Liver (tissue), 3 donors: ENCODE results near the gene LMX1B.

Source experiments
- ATF3 ChIP-seq: IDR thresholded peaks from 2 replicates; pipeline ENCODE4 v1.6.1; 2016; ENCODE audit warnings: antibody characterized with exemption
- CTCF ChIP-seq: fragments of 150-350 bp; IDR thresholded peaks from 2 replicates; pipeline ENCODE4 v1.5.1; 2017; ENCODE audit warnings: improper control_type of control experiment, low read depth, low read length; ENCODE audit not compliant: missing input control
- FOXA1 ChIP-seq: IDR thresholded peaks from 2 replicates; pipeline ENCODE4 v1.6.1; 2016; ENCODE audit warnings: antibody characterized with exemption
- FOXA2 ChIP-seq: IDR thresholded peaks from 2 replicates; pipeline ENCODE4 v1.6.1; 2016; ENCODE audit warnings: antibody characterized with exemption
- GABPA ChIP-seq, 2 donors: IDR thresholded peaks in 1 of 2; conservative IDR thresholded peaks in 1 of 2; 2 replicates each; pipeline ENCODE4 v1.6.1; 2016; ENCODE audit warnings: antibody characterized with exemption in 2 of 2, mild to moderate bottlenecking in 1 of 2, moderate library complexity in 1 of 2
- JUND ChIP-seq, 2 donors: IDR thresholded peaks; 2 replicates each; pipeline ENCODE4 v1.6.1; 2016; ENCODE audit warnings: antibody characterized with exemption in 2 of 2
- MAX ChIP-seq: IDR thresholded peaks from 2 replicates; pipeline ENCODE4 v1.6.1; 2016; ENCODE audit warnings: antibody characterized with exemption
- RAD21 ChIP-seq, 2 donors: IDR thresholded peaks; 2 replicates each; pipeline ENCODE4 v1.6.1; 2016; ENCODE audit warnings: antibody characterized with exemption in 2 of 2, mild to moderate bottlenecking in 2 of 2
- RXRA ChIP-seq, 2 donors: IDR thresholded peaks; 2 replicates each; pipeline ENCODE4 v1.6.1; 2017 to 2018; ENCODE audit warnings: antibody characterized with exemption in 2 of 2, mild to moderate bottlenecking in 1 of 2
- SP1 ChIP-seq: IDR thresholded peaks from 2 replicates; pipeline ENCODE4 v1.6.1; 2018; ENCODE audit warnings: antibody characterized with exemption, mild to moderate bottlenecking
- TAF1 ChIP-seq: conservative IDR thresholded peaks from 2 replicates; pipeline ENCODE4 v1.6.1; 2016; ENCODE audit warnings: antibody characterized with exemption, mild to moderate bottlenecking
- ZBTB33 ChIP-seq: IDR thresholded peaks from 2 replicates; pipeline ENCODE4 v1.6.1; 2016; ENCODE audit warnings: antibody characterized with exemption
- donor health status: healthy.
- donor health status: healthy.

- no peak for TF ChIP-seq CTCF
- no peak for TF ChIP-seq GABPA (IDR thresholded peaks at IDR 0.05 in 1 of 2, conservative IDR thresholded peaks at IDR 0.05 in 1 of 2)
- TF ChIP-seq MAX: no peak
- TF ChIP-seq SP1: no peak
- TF ChIP-seq RAD21 (IDR thresholded peaks at IDR 0.05): no peak
- no peak for TF ChIP-seq JUND (IDR thresholded peaks at IDR 0.05)
- TF ChIP-seq RXRA (IDR thresholded peaks at IDR 0.05): no peak
- no peak for TF ChIP-seq ZBTB33
- TF ChIP-seq FOXA1: no peak
- no peak for TF ChIP-seq FOXA2
- no peak for TF ChIP-seq TAF1
- no peak for TF ChIP-seq ATF3
These were observed 17.7 kb upstream of the LMX1B start for GRCh38 chr9:126595982-126596381.
